NCI-H2196 (cell line): ENCODE data around the gene TMEM239.

Experiments
- DNase-seq: peaks from one replicate; lab custom pipeline; 2025; ENCODE audit not compliant: unreplicated experiment; lab: John Stamatoyannopoulos, UW

TMEM239 gene

GRCh38 chr20:2846698-2847097 lies 30.5 kb downstream of the TMEM239 start:
- no peak for DNase-seq

DNA sequence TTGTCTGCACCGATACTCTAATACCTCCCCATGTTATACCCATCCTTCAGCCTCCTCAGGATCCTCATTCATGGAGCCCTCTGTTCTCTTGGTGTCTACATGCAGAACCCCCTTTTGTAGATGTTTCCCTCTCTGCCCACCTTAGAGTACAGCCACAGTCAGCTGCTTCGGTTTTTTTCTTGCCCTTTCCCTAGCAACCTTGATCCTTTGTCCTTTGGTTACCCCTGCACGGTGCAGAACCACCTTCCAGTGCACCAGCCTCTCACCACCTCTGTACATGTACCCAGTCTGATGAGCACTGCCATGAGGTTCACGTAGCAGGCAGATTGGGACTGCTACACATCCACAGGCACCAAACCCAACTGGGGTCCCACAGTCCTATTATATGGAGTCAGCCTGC lies 31.6 kb downstream of the TMEM239 start:
- DNase-seq: no peak

DNA sequence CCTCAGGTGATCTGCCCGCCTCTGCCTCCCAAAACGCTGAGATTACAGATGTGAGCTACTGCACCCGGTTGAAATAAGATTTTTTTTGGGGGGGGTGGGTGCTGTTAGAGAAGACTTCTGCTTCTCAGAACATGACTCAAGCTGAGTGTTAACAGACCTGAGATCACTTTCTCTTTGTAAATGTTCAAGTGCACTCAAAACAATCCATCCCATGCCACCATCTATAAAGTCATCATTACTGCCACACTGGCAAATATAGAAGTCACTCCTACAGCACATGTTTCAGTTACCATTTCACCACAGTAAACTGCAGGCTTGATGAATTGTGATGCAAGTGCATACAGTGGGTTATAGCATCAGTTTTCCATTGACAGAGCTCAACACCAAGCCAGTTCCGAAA lies 33.4 kb downstream of the TMEM239 start:
- no peak for DNase-seq

GRCh38 chr20:2851086-2851485 lies 34.9 kb downstream of the TMEM239 start:
- DNase-seq: no peak

- DNase-seq: no peak
These were observed 42.4 kb downstream of the TMEM239 start for GRCh38 chr20:2858591-2858990.

GRCh38 chr20:2859330-2860121 lies 43.4 kb downstream of the TMEM239 start:
- DNase-seq: peak; percentile 41

DNA sequence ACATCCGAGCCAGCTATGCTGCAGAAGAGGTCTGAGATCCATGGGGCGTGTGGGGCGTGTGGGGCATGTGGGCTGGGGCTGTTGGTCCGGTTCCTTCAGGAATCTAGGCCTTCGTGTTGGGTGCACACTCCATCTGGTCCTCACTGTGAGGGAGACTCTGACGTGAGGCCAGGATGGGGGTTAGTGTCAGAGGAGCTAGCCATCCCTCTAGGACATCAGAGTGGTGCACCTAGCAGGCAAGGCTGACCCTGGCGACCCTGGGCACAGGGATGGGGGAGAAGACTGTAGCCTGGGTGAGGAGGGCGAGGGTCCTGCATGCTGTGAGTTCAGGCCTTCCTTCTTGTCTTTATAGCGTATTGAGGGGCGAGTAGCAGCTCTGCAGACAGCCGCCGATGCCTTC lies 48.5 kb downstream of the TMEM239 start:
- DNase-seq: no peak

DNA sequence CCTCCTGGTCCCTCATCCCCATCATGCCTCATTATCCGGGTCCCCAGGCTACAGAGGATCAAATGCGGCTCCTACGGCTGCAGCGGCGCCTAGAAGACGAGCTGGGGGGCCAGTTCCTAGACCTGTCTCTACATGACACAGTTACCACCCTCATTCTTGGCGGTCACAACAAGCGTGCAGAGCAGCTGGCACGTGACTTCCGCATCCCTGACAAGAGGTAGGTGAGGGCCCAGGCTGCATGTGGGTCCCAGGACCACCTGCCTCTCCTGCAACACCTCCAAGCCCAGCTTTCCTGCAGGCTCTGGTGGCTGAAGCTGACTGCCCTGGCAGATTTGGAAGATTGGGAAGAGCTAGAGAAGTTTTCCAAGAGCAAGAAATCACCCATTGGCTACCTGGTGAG lies 48.9 kb downstream of the TMEM239 start:
- no peak for DNase-seq

DNA sequence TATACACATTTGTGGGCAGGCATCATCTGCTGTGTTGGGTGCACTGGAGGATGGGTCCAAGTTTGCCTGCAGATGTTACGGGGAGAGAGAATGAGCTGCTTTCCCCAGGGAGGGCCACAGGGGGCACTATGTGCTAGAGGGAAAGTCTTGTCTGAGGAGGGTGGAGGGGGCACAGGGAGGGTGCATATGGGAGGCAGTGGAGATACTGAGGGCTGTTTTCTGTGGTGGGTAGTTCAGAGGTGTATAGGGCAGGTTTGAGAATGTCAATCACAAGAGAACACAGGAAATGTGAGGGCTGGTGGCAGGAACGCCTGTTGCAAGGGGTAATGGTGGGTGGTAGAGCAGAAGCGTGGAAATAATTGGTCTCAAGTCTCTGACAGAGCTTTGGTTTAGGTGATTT lies 49.5 kb downstream of the TMEM239 start:
- DNase-seq: no peak

GRCh38 chr20:2866236-2866635 lies 50.1 kb downstream of the TMEM239 start:
- no peak for DNase-seq

DNA sequence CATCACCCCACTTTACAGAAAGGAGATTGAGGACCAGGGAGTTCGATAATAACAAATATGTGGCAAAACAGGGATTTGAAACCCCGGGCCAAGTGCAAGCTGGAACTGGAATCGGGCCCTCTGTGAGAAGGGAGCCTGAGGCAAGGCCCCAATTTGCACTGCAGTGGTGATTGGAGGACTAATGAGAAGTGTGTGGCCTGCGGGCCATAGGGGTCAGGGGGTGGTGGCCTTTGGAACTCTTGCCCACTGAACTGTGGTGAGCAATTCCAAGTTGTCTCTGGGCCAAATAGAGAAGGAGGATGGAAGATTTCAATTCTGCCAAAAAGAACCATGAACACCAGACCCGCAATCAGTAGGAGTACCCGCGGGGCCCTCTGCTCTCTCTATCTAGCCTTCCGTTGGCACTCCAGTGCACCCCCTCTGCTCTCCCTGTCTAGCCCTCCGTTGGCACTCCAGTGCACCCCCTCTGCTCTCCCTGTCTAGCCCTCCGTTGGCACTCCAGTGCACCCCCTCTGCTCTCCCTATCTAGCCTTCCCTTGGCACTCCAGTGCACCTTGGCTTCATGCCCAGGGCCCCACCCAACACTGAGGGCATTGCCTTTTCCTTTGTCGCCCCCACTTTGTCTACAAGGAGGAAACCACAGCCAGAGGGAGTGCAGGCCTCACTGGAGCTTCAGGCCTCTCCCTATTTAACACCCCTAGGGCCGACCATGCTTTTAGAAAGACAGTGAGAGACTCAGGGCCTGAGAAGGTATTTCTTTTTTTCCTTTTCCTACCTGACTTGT lies 51.1 kb downstream of the TMEM239 start:
- DNase-seq: no peak
